GM12878 (cell line): ENCODE results near the gene SSBP1. TPM values are rescaled to one million over a fixed set of nuclear protein-coding genes. Genes with fewer than 3 reads are reported as not detected.

Experiments used
- ATAC-seq: fragments of 200-7000 bp; cut with Tn5 transposase; 3 replicates; pipeline ENCODE4 v1.9.1; 2020; ENCODE audit warnings: mild to moderate bottlenecking, moderate library complexity
- BruUV-seq: library from RNA; stranded (reverse); fragments of 400-500 nt; replicated peaks from 2 replicates; lab custom pipeline; 2021; lab: Mats Ljungman, UMichigan
- CTCF ChIA-PET: fragments of 300-600 bp; sonication (Branson Sonifier 250); formaldehyde crosslinking; extraction: SDS; loops from one replicate; lab custom pipeline; 2021; ENCODE audit warnings: inconsistent platforms; lab: Yijun Ruan, JAX
- POLR2A ChIA-PET: fragments of 350-600 bp; formaldehyde crosslinking; extraction: SDS; loops from one replicate; lab custom pipeline; 2021; ENCODE audit warnings: inconsistent platforms; lab: Charles Lee
- RAD21 ChIA-PET: fragments of 300-600 bp; sonication (Branson Sonifier 250); formaldehyde crosslinking; loops from one replicate; lab custom pipeline; 2023; ENCODE audit warnings: antibody characterized with exemption; ENCODE audit not compliant: unreplicated experiment; lab: Charles Lee
- SMC1A ChIA-PET: fragments of 300-600 bp; sonication (Branson Sonifier 250); formaldehyde crosslinking; loops from one replicate; lab custom pipeline; 2023; ENCODE audit not compliant: unreplicated experiment, uncharacterized antibody; lab: Charles Lee
- DNase-seq: peaks from one replicate; pipeline ENCODE4 v3.0.0-alpha.2; 2011; ENCODE audit warnings: low read depth, low spot score
- FAIRE-seq: peaks from 3 replicates; lab custom pipeline; 2011; peaks lifted over from hg19 to GRCh38; lab: Jason Lieb, UNC
- H2AFZ ChIP-seq: 2 replicates; pipeline ENCODE4 v1.6.0; 2011; ENCODE audit warnings: low read depth, low read length, control low read depth; ENCODE audit not compliant: control insufficient read depth
- H3K27ac ChIP-seq: 2 replicates; pipeline ENCODE4 v1.5.1; 2011; ENCODE audit warnings: control low read depth; ENCODE audit not compliant: control insufficient read depth, insufficient read depth
- H3K27me3 ChIP-seq, 2 experiments: replicated peaks in 1 of 2; 2 replicates each; pipeline versions ENCODE4 v1.6.0 to v1.6.1; 2011; ENCODE audit warnings: low read length in 1 of 2; ENCODE audit not compliant: control insufficient read depth in 2 of 2, insufficient read depth in 2 of 2
- H3K36me3 ChIP-seq, 2 experiments: 2 replicates each; pipeline ENCODE4 v1.5.1; 2011; ENCODE audit warnings: low read length in 1 of 2; ENCODE audit not compliant: control insufficient read depth in 2 of 2, insufficient read depth in 2 of 2
- H3K4me1 ChIP-seq: 2 replicates; pipeline ENCODE4 v1.6.1; 2011; ENCODE audit warnings: mild to moderate bottlenecking, low read length, moderate library complexity, mixed read lengths; ENCODE audit not compliant: control insufficient read depth, insufficient read depth
- H3K4me2 ChIP-seq: 2 replicates; pipeline ENCODE4 v1.6.0; 2011; ENCODE audit warnings: control low read depth; ENCODE audit not compliant: control insufficient read depth, insufficient read depth
- H3K4me3 ChIP-seq: fragments of 200-600 bp; sonication (generic); 2 replicates; pipeline ENCODE4 v1.5.1; 2016
- H3K79me2 ChIP-seq: 2 replicates; pipeline ENCODE4 v1.6.0; 2011; ENCODE audit warnings: low read length; ENCODE audit not compliant: control insufficient read depth, insufficient read depth
- H3K9ac ChIP-seq: 2 replicates; pipeline ENCODE4 v1.8.0; 2011; ENCODE audit warnings: low read length, control low read depth, mixed read lengths; ENCODE audit not compliant: control insufficient read depth, insufficient read depth
- H3K9me3 ChIP-seq: replicated peaks from 3 replicates; pipeline ENCODE4 v1.5.1; 2011; ENCODE audit warnings: mild to moderate bottlenecking, low read length; ENCODE audit not compliant: control insufficient read depth, insufficient read depth
- H4K20me1 ChIP-seq: 2 replicates; pipeline ENCODE4 v1.6.0; 2011; ENCODE audit not compliant: control insufficient read depth, insufficient read depth
- ASH2L ChIP-seq: fragments of 300-600, 200-600 bp; sonication (generic); IDR thresholded peaks from 2 replicates; pipeline ENCODE4 v1.6.1; 2017; ENCODE audit warnings: low read depth, mild to moderate bottlenecking, borderline replicate concordance
- CHD2 ChIP-seq: IDR thresholded peaks from 2 replicates; pipeline ENCODE4 v1.6.1; 2011; ENCODE audit warnings: low read depth, low read length, improper control_type of control experiment, borderline replicate concordance
- ESRRA ChIP-seq: IDR thresholded peaks from 2 replicates; pipeline ENCODE4 v1.6.1; 2012; ENCODE audit warnings: mild to moderate bottlenecking, low read length, improper control_type of control experiment
- KLF5 ChIP-seq: fragments of 450-650 bp; IDR thresholded peaks from 2 replicates; pipeline ENCODE4 v1.6.1; 2014; ENCODE audit warnings: mild to moderate bottlenecking; ENCODE audit not compliant: partially characterized antibody
- MYB ChIP-seq: fragments of 150-350 bp; IDR thresholded peaks from 2 replicates; pipeline ENCODE4 v1.6.1; 2014; ENCODE audit warnings: mild to moderate bottlenecking, low read depth, low read length, borderline replicate concordance
- POLR2AphosphoS2 ChIP-seq: IDR thresholded peaks from 2 replicates; pipeline ENCODE4 v1.6.1; 2011; ENCODE audit warnings: low read depth, mild to moderate bottlenecking, low read length, improper control_type of control experiment, moderate library complexity
- SIN3A ChIP-seq: IDR thresholded peaks from 2 replicates; pipeline ENCODE4 v1.6.1; 2012; ENCODE audit warnings: low read depth, low read length, improper control_type of control experiment
- TARDBP ChIP-seq: IDR thresholded peaks from 2 replicates; pipeline ENCODE4 v1.6.1; 2016; ENCODE audit warnings: borderline replicate concordance
- ZNF274 ChIP-seq: IDR thresholded peaks from one replicate; pipeline ENCODE4 v1.8.0; 2011; ENCODE audit not compliant: insufficient read length, insufficient read depth
- ZNF622 ChIP-seq: fragments of 450-650 bp; IDR thresholded peaks from 2 replicates; pipeline ENCODE4 v1.6.1; 2017; ENCODE audit warnings: mild to moderate bottlenecking, inconsistent platforms
- WGBS: methylation state at CpG from one replicate; pipeline ENCODE4 v1.1.6; 2016; ENCODE audit warnings: low lambda C conversion rate; ENCODE audit not compliant: insufficient replicate concordance, insufficient coverage; ENCODE audit errors: missing lambda C conversion rate; 5-methylcytosine and 5-hydroxymethylcytosine counted together
- in situ Hi-C: fragments of 300-500 bp; cut with MboI; formaldehyde crosslinking; loops from 9 replicates; pipeline ENCODE4 v1.14.3; 2018; ENCODE audit warnings: mixed read lengths
- intact Hi-C: fragments of 100-400 bp; cut with micrococcal nuclease; formaldehyde crosslinking; loops from one replicate; pipeline ENCODE4 v1.14.2; 2022; ENCODE audit not compliant: unreplicated experiment
- polyA plus RNA-seq, 11 experiments: library from polyadenylated mRNA; depleted of rRNA in 4 of 11; unstranded in 6 of 11; stranded (reverse) in 5 of 11; fragments of >200 nt; fragmentation: Nextera tagmentation in 4 of 11; fragmentation: Illumina TruSeq in 1 of 11; extraction: Ambion mirVana in 4 of 11; extraction: Trizol in 1 of 11; gene quantifications; 1 replicate in 1 of 11; 2 replicates in 10 of 11; pipeline versions ENCODE4 v1.2.1 to v1.2.3, GENCODE V29; 2011 to 2016; ENCODE audit warnings: inconsistent platforms in 2 of 11, missing spikeins in 2 of 11, low read depth in 1 of 11
- total RNA-seq, 4 experiments: library from RNA; depleted of rRNA in 3 of 4; stranded (reverse); fragments of >200 nt in 3 of 4; fragmentation: Illumina TruSeq in 1 of 4; extraction: Trizol in 1 of 4; gene quantifications; 2 replicates each; pipeline versions ENCODE4 v1.2.1 to v1.2.3, GENCODE V29; 2013 to 2021
- TF ChIP-seq, protein P1 (sequence below): IDR thresholded peaks from 2 replicates; pipeline ENCODE4 v1.6.1; 2011; ENCODE audit warnings: low read depth, mild to moderate bottlenecking, low read length, moderate library complexity, borderline replicate concordance; ENCODE audit errors: extremely low read depth
- TF ChIP-seq, protein P2 (sequence below): IDR thresholded peaks from 2 replicates; pipeline ENCODE4 v1.6.1; 2012; ENCODE audit warnings: low read depth, low read length, improper control_type of control experiment

Gene SSBP1
- total and polyA plus RNA-seq, 10 of the 15 experiments (the other 5 are each of a cell fraction or from before 2014, with no cell fraction given): 191 to 998 (median 418) TPM

DNA sequence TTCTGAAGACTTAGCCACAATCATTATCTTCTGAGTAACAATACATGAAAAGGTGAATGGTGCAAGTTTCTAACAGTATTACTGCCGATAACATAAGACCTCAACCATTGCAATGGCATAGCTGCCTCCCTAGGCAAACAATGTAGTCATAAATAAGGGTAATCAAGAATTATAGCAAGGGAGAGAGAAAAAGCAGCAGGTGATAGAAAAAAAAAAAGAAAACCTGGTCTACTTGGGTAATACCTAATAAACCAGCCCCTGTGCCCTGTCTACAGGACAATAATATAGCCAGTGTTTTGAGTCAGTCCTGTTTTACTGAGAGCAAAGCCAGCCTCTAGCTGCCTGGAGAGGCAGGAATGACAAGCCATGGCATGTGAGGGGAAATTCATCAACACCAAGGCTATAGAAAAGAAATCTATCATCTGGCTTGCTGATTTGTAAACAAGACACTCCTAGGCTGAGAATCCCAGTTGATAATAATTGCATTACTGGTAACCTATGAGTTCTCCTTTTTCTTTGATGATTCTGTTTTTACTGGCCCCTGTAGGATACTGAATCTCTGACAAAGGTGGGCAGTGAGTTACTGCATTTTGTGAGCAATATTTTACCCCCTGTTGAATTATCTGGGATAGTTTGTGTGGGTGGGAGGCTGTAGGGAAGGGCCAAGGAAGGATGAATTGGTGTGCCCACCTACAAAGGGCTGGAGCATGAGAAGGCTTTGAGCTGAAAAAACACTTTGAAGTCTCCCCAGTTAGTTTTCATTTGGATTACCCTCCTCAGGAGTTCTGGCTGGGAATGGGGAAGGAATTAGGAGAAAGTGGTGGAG lies 31.7 kb upstream of the SSBP1 start (continued):
- TF ChIP-seq, protein P1, sequence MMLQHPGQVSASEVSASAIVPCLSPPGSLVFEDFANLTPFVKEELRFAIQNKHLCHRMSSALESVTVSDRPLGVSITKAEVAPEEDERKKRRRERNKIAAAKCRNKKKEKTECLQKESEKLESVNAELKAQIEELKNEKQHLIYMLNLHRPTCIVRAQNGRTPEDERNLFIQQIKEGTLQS: no peak
- TF ChIP-seq ESRRA (no peak), TARDBP (no peak), ASH2L (no peak)

DNA sequence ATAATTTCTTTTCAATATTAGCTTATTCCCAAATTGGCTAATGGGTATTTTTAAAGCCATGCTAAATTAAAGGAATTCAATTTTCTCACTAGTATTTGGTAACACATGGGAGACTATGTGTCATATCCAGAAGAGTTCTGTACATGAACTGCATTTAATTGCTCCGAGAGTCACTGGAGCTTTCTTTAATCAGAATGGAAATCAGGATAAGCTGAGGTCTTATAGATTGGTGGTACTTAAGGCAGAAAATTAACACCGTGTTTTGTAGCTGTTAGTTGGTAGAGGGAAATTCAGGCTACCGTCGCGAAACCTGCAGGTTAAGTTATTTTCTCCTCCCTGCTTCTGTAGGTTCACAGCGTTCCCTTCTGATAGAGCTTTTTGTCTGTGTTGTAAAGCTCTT lies 29.8 kb upstream of the SSBP1 start, which contains the start of gene WEE2:
Gene WEE2 (plus strand): TSS at position 3 of the 400 bp plus-strand sequence. CDS start 406 bp downstream, outside the sequence.
- RAD21 ChIA-PET: interaction anchor here (1.0 to 2.7 kb wide), 2 partner anchors 21 to 54 kb away, joined by 3 to 19 read pairs; no protein-coding TSS in a partner anchor
- POLR2A ChIA-PET: interaction anchor here (0.6 kb wide), 1 partner anchor 1834 kb away, joined by 6 read pairs; no protein-coding TSS in a partner anchor
- ATAC-seq: no peak
- no peak within 1 kb of the TSS for H3K4me2 ChIP-seq
- BruUV-seq: no TSS peak
- FAIRE-seq: no peak
- no peak for DNase-seq
- H3K27ac ChIP-seq: no peak within 1 kb of the TSS
- no peak within 1 kb of the TSS for H2AFZ ChIP-seq
- intact Hi-C loops (no loop called here), in situ Hi-C loops (no loop called here)
- H3K9me3 ChIP-seq: no peaks in the 10 kb centered on the region
- H3K4me1 ChIP-seq: no peaks in the 10 kb centered on the region
- no peaks in the 10 kb centered on the region for H3K79me2 ChIP-seq
- H3K27me3 ChIP-seq: peaks cover 0 to 2% of the 10 kb centered on the region in 2 experiments; a peak in 1 of 4 replicates
- CTCF ChIA-PET: interaction anchor here (1.0 to 2.5 kb wide), 6 partner anchors 10 to 57 kb away, joined by 3 to 15 read pairs (median 4); partner anchors contain the start of gene SSBP1
- no peak within 1 kb of the TSS for H3K4me3 ChIP-seq
- WGBS: 73% methylated on average over 6 of the region's 6 CpGs
- TF ChIP-seq KLF5 (no peak), SIN3A (no peak), MYB (no peak), POLR2AphosphoS2 (no peak), ZNF274 (no peak), ZNF622 (no peak), CHD2 (no peak)
- TF ChIP-seq, protein P2, sequence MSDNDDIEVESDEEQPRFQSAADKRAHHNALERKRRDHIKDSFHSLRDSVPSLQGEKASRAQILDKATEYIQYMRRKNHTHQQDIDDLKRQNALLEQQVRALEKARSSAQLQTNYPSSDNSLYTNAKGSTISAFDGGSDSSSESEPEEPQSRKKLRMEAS: no peak
- SMC1A ChIA-PET: interaction anchor here (0.9 to 2.3 kb wide), 5 partner anchors 10 to 54 kb away, joined by 3 to 7 read pairs (median 3); no protein-coding TSS in a partner anchor
- no peaks in the 10 kb centered on the region for H4K20me1 ChIP-seq
- no peak within 1 kb of the TSS for H3K9ac ChIP-seq
- no peaks in the 10 kb centered on the region for H3K36me3 ChIP-seq
